HCT116 (cell line): ENCODE measurements around the gene TNFRSF6B. TPM values are rescaled to one million over a fixed set of nuclear protein-coding genes. Genes with fewer than 3 reads are reported as not detected.

ENCODE experiments used
- ATAC-seq: fragments of 200-7000 bp; cut with Tn5 transposase; 2 replicates; pipeline ENCODE4 v1.9.1; 2020; ENCODE audit warnings: mild to moderate bottlenecking, moderate library complexity
- BruUV-seq: library from RNA; stranded (reverse); fragments of 400-500 nt; replicated peaks from 2 replicates; lab custom pipeline; 2021; lab: Mats Ljungman, UMichigan
- CTCF ChIA-PET: fragments of 300-600 bp; sonication (Branson Sonifier 250); formaldehyde crosslinking; loops from one replicate; lab custom pipeline; 2021; ENCODE audit warnings: antibody characterized with exemption; lab: Charles Lee
- POLR2A ChIA-PET: fragments of 300-600, 350-600 bp; sonication (Branson Sonifier 250); formaldehyde crosslinking; loops from one replicate; lab custom pipeline; 2021; ENCODE audit warnings: antibody characterized with exemption; lab: Charles Lee
- RAD21 ChIA-PET, 2 experiments: fragments of 300-600 bp; sonication (Branson Sonifier 250); formaldehyde crosslinking; loops; one replicate each; lab custom pipeline; 2023; ENCODE audit warnings: low total read pairs in 2 of 2; ENCODE audit not compliant: uncharacterized antibody in 2 of 2, unreplicated experiment in 2 of 2, low non-redundant PET in 1 of 2; lab: Charles Lee
- DNase-seq: peaks from one replicate; pipeline ENCODE4 v3.0.0-alpha.2; 2010; ENCODE audit warnings: low read depth, low spot score
- H2AFZ ChIP-seq: fragments of 200-600 bp; shearing (Covaris generic), sonication (generic); 2 replicates; pipeline ENCODE4 v1.6.1; 2017; ENCODE audit warnings: low read depth, mixed run types, mixed read lengths, antibody characterized with exemption, low read length; ENCODE audit not compliant: poor library complexity, severe bottlenecking
- H3K27ac ChIP-seq: 2 replicates; pipeline ENCODE4 v1.5.1; 2012; ENCODE audit warnings: low read depth, low read length
- H3K27me3 ChIP-seq: fragments of 200-600 bp; sonication (generic); 2 replicates; pipeline ENCODE4 v1.6.1; 2016; ENCODE audit warnings: mixed run types, low read length, mixed read lengths; ENCODE audit not compliant: insufficient read depth
- H3K36me3 ChIP-seq, 2 experiments: fragments of 200-500 bp in 1 of 2; fragments of 200-600 bp in 1 of 2; sonication (Bioruptor generic) in 1 of 2; sonication (generic) in 1 of 2; 2 replicates each; pipeline versions ENCODE4 v1.5.1 to v1.6.1; 2014 to 2016; ENCODE audit warnings: low read length in 2 of 2, inconsistent platforms in 1 of 2, mixed read lengths in 1 of 2, mixed run types in 1 of 2; ENCODE audit not compliant: insufficient read depth in 2 of 2, control insufficient read depth in 1 of 2
- H3K4me1 ChIP-seq, 2 experiments: fragments of 200-600 bp in 1 of 2; sonication (generic) in 1 of 2; 2 replicates each; pipeline versions ENCODE4 v1.5.1 to v1.6.1; 2012 to 2017; ENCODE audit warnings: low read length in 2 of 2, inconsistent platforms in 1 of 2, mild to moderate bottlenecking in 1 of 2, mixed read lengths in 1 of 2, mixed run types in 1 of 2, moderate library complexity in 1 of 2; ENCODE audit not compliant: insufficient read depth in 2 of 2, control insufficient read depth in 1 of 2
- H3K4me2 ChIP-seq: fragments of 200-600 bp; sonication (generic); 2 replicates; pipeline ENCODE4 v1.6.1; 2017; ENCODE audit warnings: mixed run types, low read length, mixed read lengths
- H3K4me3 ChIP-seq, 2 experiments: fragments of 200-600 bp in 1 of 2; sonication (generic) in 1 of 2; replicated peaks in 1 of 2; 2 replicates each; pipeline ENCODE4 v1.5.1; 2011 to 2016; ENCODE audit warnings: low read length in 2 of 2, control low read depth in 1 of 2, low read depth in 1 of 2, mild to moderate bottlenecking in 1 of 2, mixed read lengths in 1 of 2, mixed run types in 1 of 2
- H3K79me2 ChIP-seq: fragments of 200-600 bp; sonication (generic); 2 replicates; pipeline ENCODE4 v1.6.1; 2017; ENCODE audit warnings: mild to moderate bottlenecking, mixed run types, low read length, moderate library complexity, mixed read lengths; ENCODE audit not compliant: insufficient read depth
- H3K9ac ChIP-seq: fragments of 200-600 bp; sonication (generic); 2 replicates; pipeline ENCODE4 v1.6.1; 2016; ENCODE audit warnings: low read length, mixed read lengths
- H3K9me2 ChIP-seq: fragments of 200-600 bp; sonication (generic), shearing (Covaris generic); 2 replicates; pipeline ENCODE4 v1.6.1; 2017; ENCODE audit warnings: mixed run types, mild to moderate bottlenecking, moderate library complexity; ENCODE audit not compliant: insufficient read depth
- H3K9me3 ChIP-seq, 2 experiments: fragments of 200-500 bp in 1 of 2; fragments of 200-600 bp in 1 of 2; sonication (Bioruptor generic) in 1 of 2; sonication (generic) in 1 of 2; 2 replicates each; pipeline ENCODE4 v1.6.1; 2014 to 2017; ENCODE audit warnings: low read length in 2 of 2, mixed read lengths in 2 of 2, inconsistent platforms in 1 of 2, low read depth in 1 of 2, mild to moderate bottlenecking in 1 of 2, mixed run types in 1 of 2, moderate library complexity in 1 of 2; ENCODE audit not compliant: control insufficient read depth in 1 of 2, insufficient read depth in 1 of 2
- H4K20me1 ChIP-seq: fragments of 200-600 bp; sonication (generic), shearing (Covaris generic); 2 replicates; pipeline ENCODE4 v1.6.1; 2017; ENCODE audit warnings: mixed run types, mild to moderate bottlenecking, moderate library complexity; ENCODE audit not compliant: insufficient read depth
- ATF3 ChIP-seq: IDR thresholded peaks from 2 replicates; pipeline ENCODE4 v1.6.1; 2012
- CBX3 ChIP-seq: IDR thresholded peaks from 2 replicates; pipeline ENCODE4 v1.6.1; 2012; ENCODE audit warnings: low read depth
- EGR1 ChIP-seq: IDR thresholded peaks from 2 replicates; pipeline ENCODE4 v1.6.1; 2012; ENCODE audit warnings: low read depth
- ELF1 ChIP-seq: IDR thresholded peaks from 2 replicates; pipeline ENCODE4 v1.6.1; 2012; ENCODE audit warnings: low read depth, borderline replicate concordance
- EZH2phosphoT487 ChIP-seq: fragments of 200-600 bp; IDR thresholded peaks from 2 replicates; pipeline ENCODE4 v1.6.1; 2018; ENCODE audit warnings: antibody characterized with exemption, borderline replicate concordance
- FOSL1 ChIP-seq: IDR thresholded peaks from 2 replicates; pipeline ENCODE4 v1.6.1; 2012; ENCODE audit warnings: low read depth
- MAX ChIP-seq: IDR thresholded peaks from 2 replicates; pipeline ENCODE4 v1.6.1; 2012
- POLR2A ChIP-seq: IDR thresholded peaks from 2 replicates; pipeline ENCODE4 v1.7.0; 2011; ENCODE audit warnings: borderline replicate concordance; ENCODE audit not compliant: insufficient read depth, insufficient read length; ENCODE audit errors: extremely low read depth
- POLR2AphosphoS5 ChIP-seq: IDR thresholded peaks from 2 replicates; pipeline ENCODE4 v1.6.1; 2011; ENCODE audit warnings: mild to moderate bottlenecking, low read depth, low read length, moderate library complexity
- REST ChIP-seq: IDR thresholded peaks from 2 replicates; pipeline ENCODE4 v1.6.1; 2012; ENCODE audit warnings: low read depth
- SIN3A ChIP-seq: IDR thresholded peaks from 2 replicates; pipeline ENCODE4 v1.6.1; 2012; ENCODE audit warnings: low read depth
- SRF ChIP-seq: IDR thresholded peaks from 2 replicates; pipeline ENCODE4 v1.6.1; 2012; ENCODE audit warnings: low read depth
- TCF7L2 ChIP-seq: IDR thresholded peaks from 2 replicates; pipeline ENCODE4 v1.7.0; 2011; ENCODE audit warnings: borderline replicate concordance, inconsistent platforms; ENCODE audit not compliant: insufficient read depth, insufficient read length; ENCODE audit errors: extremely low read depth
- ZBTB33 ChIP-seq: IDR thresholded peaks from 2 replicates; pipeline ENCODE4 v1.6.1; 2011; ENCODE audit warnings: mild to moderate bottlenecking, low read length, moderate library complexity; ENCODE audit not compliant: insufficient replicate concordance; ENCODE audit errors: extremely low read depth
- ZFX ChIP-seq: fragments of 450-650 bp; IDR thresholded peaks from 2 replicates; pipeline ENCODE4 v1.6.1; 2017
- ZNF274 ChIP-seq: fragments of 200-500 bp; sonication (Bioruptor generic); IDR thresholded peaks from 2 replicates; pipeline ENCODE4 v1.6.1; 2014; ENCODE audit warnings: mild to moderate bottlenecking, low read depth, low read length, inconsistent platforms
- intact Hi-C: fragments of 100-400 bp; cut with micrococcal nuclease; formaldehyde crosslinking; loops from 2 replicates; pipeline ENCODE4 v1.10.0; 2022
- total RNA-seq: library from RNA; stranded (reverse); gene quantifications from one replicate; pipeline ENCODE4 v1.2.1, GENCODE V29; 2021; ENCODE audit not compliant: unreplicated experiment

Gene TNFRSF6B
- total RNA-seq, 1 experiment from 2014 or later, result 147 TPM

- TF ChIP-seq ZBTB33 (no peak), SIN3A (no peak), TCF7L2 (no peak), SRF (no peak), EGR1 (no peak), EZH2phosphoT487 (no peak), ZFX (no peak), ELF1 (no peak), ATF3 (no peak), MAX (no peak), CBX3 (no peak), FOSL1 (no peak), POLR2A (no peak)
Observed at GRCh38 chr20:63732118-63733095, 36.0 kb downstream of the TNFRSF6B start (continued).

- intact Hi-C loops, result loop anchor here (10.0 kb wide), 1 partner anchor 132 kb away; the partner anchor contains the start of genes ABHD16B and TPD52L2
- ChIA-PET RAD21 (no interaction called here), POLR2A (no interaction called here), CTCF (no interaction called here)
- no peaks in the 10 kb centered on the region for H3K9me2 ChIP-seq
- H3K27me3 ChIP-seq, result no peaks in the 10 kb centered on the region
- peaks cover 10 to 24% of the 10 kb centered on the region in 2 experiments; a peak in 3 of 4 replicates for H3K4me1 ChIP-seq
- H3K79me2 ChIP-seq, result peaks cover 56% of the 10 kb centered on the region
- no peak overlapping the region for H3K4me2 ChIP-seq
- H3K4me3 ChIP-seq, result no peak overlapping the region
- ATAC-seq (no peak), DNase-seq (no peak)
- peaks cover 0 to 16% of the 10 kb centered on the region in 2 experiments; a peak in 2 of 4 replicates for H3K36me3 ChIP-seq
- H3K9me3 ChIP-seq, result no peaks in the 10 kb centered on the region
- no peaks in the 10 kb centered on the region for H4K20me1 ChIP-seq
- no peak overlapping the region for H3K27ac ChIP-seq
- no peak overlapping the region for H2AFZ ChIP-seq
- BruUV-seq, result no TSS peak
- H3K9ac ChIP-seq, result no peak overlapping the region
- no peak for TF ChIP-seq REST
- TF ChIP-seq POLR2A, result no peak
- TF ChIP-seq ZNF274, result no peak
- no peak for TF ChIP-seq ATF3
- TF ChIP-seq POLR2AphosphoS5, result no peak
- no peak for TF ChIP-seq ELF1
Observed at GRCh38 chr20:63733117-63733516, 36.7 kb downstream of the TNFRSF6B start.
